Gastrocnemius medialis (tissue), 4 donors: ENCODE measurements around the gene NFIC.

Experiments
- CTCF ChIP-seq, 5 experiments: fragments of 450-650 bp in 3 of 5; fragments of 200-600 bp in 2 of 5; sonication (generic) in 2 of 5; IDR thresholded peaks in 4 of 5; conservative IDR thresholded peaks in 1 of 5; 1 replicate in 4 of 5; 2 replicates in 1 of 5; pipeline ENCODE4 v1.5.1; 2016 to 2019; ENCODE audit warnings: antibody characterized with exemption in 5 of 5, mild to moderate bottlenecking in 3 of 5, moderate library complexity in 3 of 5
- POLR2A ChIP-seq, 2 donors: fragments of 450-650 bp; IDR thresholded peaks; one replicate each; pipeline ENCODE4 v1.6.1; 2017; ENCODE audit warnings: antibody characterized with exemption in 2 of 2, mild to moderate bottlenecking in 2 of 2, moderate library complexity in 2 of 2

DNA sequence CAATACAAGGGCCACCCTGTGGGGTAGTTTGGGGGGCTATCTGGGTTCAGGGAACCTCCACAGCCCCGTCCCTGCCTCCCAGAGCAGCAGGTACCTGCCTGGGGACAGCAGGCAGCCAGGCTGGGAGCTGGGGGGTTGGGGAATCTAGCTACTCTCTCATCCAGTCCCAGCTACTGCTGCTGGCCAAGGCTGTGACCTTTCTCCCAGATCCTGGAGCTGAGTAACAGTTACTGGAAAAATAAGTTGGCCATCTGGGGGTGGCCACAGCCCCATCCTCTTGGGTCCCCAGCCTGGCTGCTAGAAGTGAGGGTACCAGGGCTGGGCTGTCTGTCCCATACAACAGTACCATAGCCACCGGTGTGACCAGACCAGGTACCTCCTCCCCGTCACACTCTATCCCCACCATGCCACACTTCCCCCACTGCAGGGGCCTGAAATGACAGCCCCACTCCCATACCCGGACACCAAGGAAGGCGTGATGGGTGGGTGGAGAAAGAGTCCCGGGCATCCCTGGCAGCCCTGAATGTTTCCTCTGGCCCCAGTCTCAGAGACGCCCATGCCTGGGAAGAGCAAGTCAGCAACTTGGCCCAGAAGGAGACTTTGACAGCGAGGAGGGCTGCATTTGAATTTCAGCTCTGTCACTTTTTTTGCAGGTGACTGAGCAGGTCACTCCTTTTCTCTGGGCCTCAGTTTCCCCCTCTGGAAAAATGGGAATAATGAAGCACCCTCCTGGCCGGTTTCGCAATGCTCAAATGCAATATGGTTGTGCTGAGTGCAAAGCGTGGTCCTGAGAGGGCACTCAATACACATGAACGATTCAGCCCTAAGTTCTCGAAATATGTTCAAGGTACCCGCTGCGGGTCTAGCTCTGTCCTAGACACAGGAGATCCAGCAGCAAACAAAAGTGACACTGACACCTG lies 30.7 kb upstream of the NFIC start:
- TF ChIP-seq POLR2A (IDR thresholded peaks at IDR 0.05) (no peak), CTCF (IDR thresholded peaks at IDR 0.05 in 4 of 5, conservative IDR thresholded peaks at IDR 0.05 in 1 of 5) (no peak)
